HEK293T (cell line): Measurements from ENCODE around the gene CAMK2A.

Source experiments
- CTCF ChIA-PET: fragments of 350-600 bp; formaldehyde crosslinking; extraction: SDS; loops from one replicate; lab custom pipeline; 2021; ENCODE audit warnings: antibody characterized with exemption, inconsistent platforms; lab: Yijun Ruan, JAX
- POLR2A ChIA-PET: fragments of 350-600 bp; formaldehyde crosslinking; extraction: SDS; loops from one replicate; lab custom pipeline; 2020; ENCODE audit warnings: antibody characterized with exemption, inconsistent platforms; lab: Yijun Ruan, JAX
- DNase-seq: peaks from one replicate; pipeline ENCODE4 v3.0.0; 2012; ENCODE audit warnings: mixed read lengths; ENCODE audit errors: extremely low spot score
- ARNT ChIP-seq: fragments of 450-650 bp; IDR thresholded peaks from 2 replicates; pipeline ENCODE4 v1.6.1; 2017; ENCODE audit warnings: mild to moderate bottlenecking
- BHLHE40 ChIP-seq: fragments of 450-650 bp; IDR thresholded peaks from 2 replicates; pipeline ENCODE4 v1.6.1; 2016; ENCODE audit warnings: mild to moderate bottlenecking, moderate library complexity, borderline replicate concordance
- CTBP1 ChIP-seq: fragments of 450-650 bp; IDR thresholded peaks from 2 replicates; pipeline ENCODE4 v1.6.1; 2016; ENCODE audit warnings: borderline replicate concordance
- ELF4 ChIP-seq: fragments of 450-650 bp; IDR thresholded peaks from 2 replicates; pipeline ENCODE4 v1.6.1; 2017; ENCODE audit warnings: antibody characterized with exemption
- FOXA1 ChIP-seq: fragments of 450-650 bp; IDR thresholded peaks from 2 replicates; pipeline ENCODE4 v1.6.1; 2016; ENCODE audit warnings: mild to moderate bottlenecking
- FOXK2 ChIP-seq: fragments of 450-650 bp; IDR thresholded peaks from 2 replicates; pipeline ENCODE4 v1.6.1; 2016; ENCODE audit warnings: mild to moderate bottlenecking
- FOXM1 ChIP-seq: fragments of 450-650 bp; IDR thresholded peaks from 2 replicates; pipeline ENCODE4 v1.6.1; 2017; ENCODE audit warnings: mild to moderate bottlenecking, borderline replicate concordance
- HDGF ChIP-seq: fragments of 450-650 bp; IDR thresholded peaks from 2 replicates; pipeline ENCODE4 v1.6.1; 2017; ENCODE audit warnings: antibody characterized with exemption, borderline replicate concordance
- L3MBTL2 ChIP-seq: fragments of 450-650 bp; conservative IDR thresholded peaks from 2 replicates; pipeline ENCODE4 v1.6.1; 2016; ENCODE audit warnings: mild to moderate bottlenecking
- LEF1 ChIP-seq: fragments of 450-650 bp; IDR thresholded peaks from 2 replicates; pipeline ENCODE4 v1.6.1; 2017; ENCODE audit warnings: mild to moderate bottlenecking, borderline replicate concordance
- NFRKB ChIP-seq: fragments of 450-650 bp; IDR thresholded peaks from 2 replicates; pipeline ENCODE4 v1.6.1; 2016; ENCODE audit warnings: mild to moderate bottlenecking, moderate library complexity
- SP1 ChIP-seq: fragments of 450-650 bp; IDR thresholded peaks from 2 replicates; pipeline ENCODE4 v1.6.1; 2017
- SUZ12 ChIP-seq: fragments of 450-650 bp; IDR thresholded peaks from 2 replicates; pipeline ENCODE4 v1.6.1; 2016; ENCODE audit warnings: mild to moderate bottlenecking
- TARDBP ChIP-seq: fragments of 450-650 bp; IDR thresholded peaks from 2 replicates; pipeline ENCODE4 v1.6.1; 2016
- ZNF384 ChIP-seq: fragments of 450-650 bp; IDR thresholded peaks from 2 replicates; pipeline ENCODE4 v1.6.1; 2016
- TF ChIP-seq, protein P1 (sequence below): fragments of 450-650 bp; IDR thresholded peaks from 2 replicates; pipeline ENCODE4 v1.6.1; 2016

The CAMK2A gene

DNA sequence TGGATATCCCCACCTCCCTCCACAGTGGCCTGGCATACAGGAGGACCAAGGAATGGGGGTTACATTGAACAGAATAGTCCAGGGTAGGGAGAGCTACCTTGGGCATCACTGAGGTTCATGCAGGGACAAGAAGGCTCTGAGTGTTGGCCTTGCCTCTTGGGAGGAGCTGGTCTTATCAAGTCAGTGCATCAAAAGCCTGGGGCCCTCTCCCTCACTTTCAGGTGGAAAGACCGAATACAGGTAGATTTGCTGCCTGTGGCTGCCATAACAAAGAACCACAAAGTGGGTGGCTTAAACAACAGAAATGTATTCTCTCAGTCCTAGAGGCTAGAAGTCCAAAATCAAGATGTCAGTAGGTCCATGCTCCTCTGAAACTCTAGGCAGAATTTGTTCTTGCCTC is 31.6 kb upstream of the CAMK2A start:
- POLR2A ChIA-PET: interaction anchor here (1.0 kb wide), 1 partner anchor 41 kb away, joined by 4 read pairs; no protein-coding TSS in a partner anchor
- TF ChIP-seq, protein P1, sequence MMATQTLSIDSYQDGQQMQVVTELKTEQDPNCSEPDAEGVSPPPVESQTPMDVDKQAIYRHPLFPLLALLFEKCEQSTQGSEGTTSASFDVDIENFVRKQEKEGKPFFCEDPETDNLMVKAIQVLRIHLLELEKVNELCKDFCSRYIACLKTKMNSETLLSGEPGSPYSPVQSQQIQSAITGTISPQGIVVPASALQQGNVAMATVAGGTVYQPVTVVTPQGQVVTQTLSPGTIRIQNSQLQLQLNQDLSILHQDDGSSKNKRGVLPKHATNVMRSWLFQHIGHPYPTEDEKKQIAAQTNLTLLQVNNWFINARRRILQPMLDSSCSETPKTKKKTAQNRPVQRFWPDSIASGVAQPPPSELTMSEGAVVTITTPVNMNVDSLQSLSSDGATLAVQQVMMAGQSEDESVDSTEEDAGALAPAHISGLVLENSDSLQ: no peak
- TF ChIP-seq TARDBP (no peak), L3MBTL2 (no peak), FOXK2 (no peak), FOXM1 (no peak), LEF1 (no peak), SP1 (no peak)
- no peak for DNase-seq
- CTCF ChIA-PET: interaction anchor here (1.0 kb wide), 1 partner anchor 34 kb away, joined by 5 read pairs; no protein-coding TSS in a partner anchor

DNA sequence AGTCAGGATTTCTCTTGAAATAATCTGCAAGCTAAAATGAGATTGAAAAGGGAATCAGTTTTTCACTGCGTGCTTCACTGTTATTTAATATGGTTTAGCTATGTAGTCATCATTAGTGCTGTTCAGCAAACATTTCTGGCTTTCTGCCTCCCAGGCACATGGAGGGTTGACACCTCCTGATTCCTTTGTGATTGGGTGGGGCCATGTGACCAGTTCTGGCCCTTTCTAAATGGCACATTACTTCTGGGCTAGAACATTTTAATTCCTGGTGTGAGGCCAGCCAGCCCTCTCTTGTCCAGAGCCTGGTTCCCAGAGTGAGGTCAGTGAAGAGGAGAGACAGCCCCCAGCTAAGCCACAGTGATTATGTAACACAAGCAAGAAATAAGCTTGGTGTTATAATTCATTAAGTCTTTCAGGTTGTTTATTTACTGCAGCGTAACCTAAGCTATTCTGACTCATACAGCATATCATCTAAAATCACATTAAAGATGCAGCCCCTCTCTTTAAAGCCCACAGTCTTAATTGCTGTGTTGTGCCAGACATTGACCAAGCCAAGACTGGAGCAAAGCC is 30.6 kb upstream of the CAMK2A start:
- CTCF ChIA-PET: interaction anchor here (1.0 to 1.7 kb wide), 4 partner anchors 31 to 158 kb away, joined by 3 to 5 read pairs (median 4); no protein-coding TSS in a partner anchor
- TF ChIP-seq SUZ12 (no peak), FOXM1 (no peak), CTBP1 (no peak), NFRKB (no peak), FOXA1 (no peak), LEF1 (no peak), L3MBTL2 (no peak), ARNT (no peak), BHLHE40 (no peak), HDGF (no peak), TARDBP (no peak), SP1 (no peak)
- TF ChIP-seq, protein P1: no peak
- POLR2A ChIA-PET: interaction anchor here (1.0 kb wide), 1 partner anchor 42 kb away, joined by 4 read pairs; no protein-coding TSS in a partner anchor

DNA sequence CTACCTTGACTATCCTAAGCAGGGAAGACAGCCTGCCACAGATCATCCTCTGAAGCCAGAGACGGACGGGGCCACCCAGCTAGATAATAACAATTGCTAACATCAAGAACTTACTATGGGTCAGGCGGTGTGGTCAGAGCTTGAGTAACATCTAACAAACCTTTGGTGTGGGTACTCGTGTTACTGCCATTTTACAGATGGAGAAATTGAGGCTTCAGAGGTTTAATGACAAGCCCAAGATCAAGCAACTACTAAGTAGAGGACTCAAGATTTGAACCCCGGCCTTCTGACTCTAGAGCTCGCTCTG is 29.9 kb upstream of the CAMK2A start:
- CTCF ChIA-PET: interaction anchor here (1.0 to 1.7 kb wide), 3 partner anchors 32 to 157 kb away, joined by 3 to 4 read pairs (median 4); no protein-coding TSS in a partner anchor
- POLR2A ChIA-PET: no interaction called here
- no peak for DNase-seq
- no peak for TF ChIP-seq NFRKB
- no peak for TF ChIP-seq SUZ12
- TF ChIP-seq L3MBTL2: no peak
- no peak for TF ChIP-seq HDGF
- no peak for TF ChIP-seq CTBP1
- TF ChIP-seq FOXK2: no peak
- TF ChIP-seq SP1: no peak
- no peak for TF ChIP-seq LEF1

More for the DNA sequence above, 30.6 kb upstream of the CAMK2A start:
- DNase-seq: no peak

DNA sequence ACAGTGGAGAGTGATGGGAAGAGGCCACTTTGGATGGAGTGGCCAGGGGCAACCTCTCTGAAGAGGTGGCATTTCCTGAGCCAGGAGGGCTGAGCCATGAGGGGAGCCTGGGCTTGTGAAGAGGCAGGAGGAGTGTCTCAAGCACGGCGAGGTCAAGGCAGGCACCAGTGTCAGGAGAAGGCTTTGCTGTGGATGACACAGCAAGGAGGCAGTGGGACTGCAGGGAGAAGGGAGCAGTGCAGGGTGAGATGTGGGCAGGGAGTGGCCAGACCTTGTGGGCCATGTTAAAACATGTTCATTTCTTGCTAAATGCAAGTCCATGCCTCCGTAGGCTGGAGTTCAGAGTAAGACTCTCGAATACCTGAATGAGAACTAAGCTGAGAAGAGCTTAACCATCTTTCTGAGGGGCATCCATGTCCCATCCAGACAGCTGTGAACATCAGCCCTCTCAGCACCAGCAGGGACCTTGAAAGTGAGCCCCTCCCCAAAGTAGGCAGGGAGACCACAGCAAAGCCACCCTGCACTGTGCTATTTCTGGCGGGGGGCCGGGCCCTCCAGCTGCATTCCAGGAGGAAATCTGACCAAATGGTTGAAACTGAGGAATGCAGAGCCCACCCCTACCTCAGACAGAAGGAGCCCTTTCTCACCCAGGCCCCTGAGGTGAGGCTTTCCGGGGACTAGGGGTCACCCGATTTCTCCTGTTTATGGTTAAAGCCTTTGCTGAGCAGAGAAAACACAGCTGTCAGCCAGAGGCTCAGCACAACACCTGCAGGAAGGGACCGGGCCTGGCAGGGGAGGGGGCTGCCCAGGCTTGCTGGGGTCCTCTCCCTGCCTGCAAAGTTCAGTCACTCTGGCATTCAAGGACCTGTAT is 29.3 kb upstream of the CAMK2A start:
- POLR2A ChIA-PET: no interaction called here
- TF ChIP-seq L3MBTL2 (no peak), CTBP1 (no peak), HDGF (no peak), LEF1 (no peak), SUZ12 (no peak), ARNT (no peak), FOXM1 (no peak), ELF4 (no peak), FOXA1 (no peak), FOXK2 (no peak), BHLHE40 (no peak), NFRKB (no peak), ZNF384 (no peak), SP1 (no peak), TARDBP (no peak)
- TF ChIP-seq, protein P1: no peak
- no peak for DNase-seq
- CTCF ChIA-PET: interaction anchor here (1.0 to 1.7 kb wide), 3 partner anchors 32 to 157 kb away, joined by 3 to 4 read pairs (median 4); no protein-coding TSS in a partner anchor

DNA sequence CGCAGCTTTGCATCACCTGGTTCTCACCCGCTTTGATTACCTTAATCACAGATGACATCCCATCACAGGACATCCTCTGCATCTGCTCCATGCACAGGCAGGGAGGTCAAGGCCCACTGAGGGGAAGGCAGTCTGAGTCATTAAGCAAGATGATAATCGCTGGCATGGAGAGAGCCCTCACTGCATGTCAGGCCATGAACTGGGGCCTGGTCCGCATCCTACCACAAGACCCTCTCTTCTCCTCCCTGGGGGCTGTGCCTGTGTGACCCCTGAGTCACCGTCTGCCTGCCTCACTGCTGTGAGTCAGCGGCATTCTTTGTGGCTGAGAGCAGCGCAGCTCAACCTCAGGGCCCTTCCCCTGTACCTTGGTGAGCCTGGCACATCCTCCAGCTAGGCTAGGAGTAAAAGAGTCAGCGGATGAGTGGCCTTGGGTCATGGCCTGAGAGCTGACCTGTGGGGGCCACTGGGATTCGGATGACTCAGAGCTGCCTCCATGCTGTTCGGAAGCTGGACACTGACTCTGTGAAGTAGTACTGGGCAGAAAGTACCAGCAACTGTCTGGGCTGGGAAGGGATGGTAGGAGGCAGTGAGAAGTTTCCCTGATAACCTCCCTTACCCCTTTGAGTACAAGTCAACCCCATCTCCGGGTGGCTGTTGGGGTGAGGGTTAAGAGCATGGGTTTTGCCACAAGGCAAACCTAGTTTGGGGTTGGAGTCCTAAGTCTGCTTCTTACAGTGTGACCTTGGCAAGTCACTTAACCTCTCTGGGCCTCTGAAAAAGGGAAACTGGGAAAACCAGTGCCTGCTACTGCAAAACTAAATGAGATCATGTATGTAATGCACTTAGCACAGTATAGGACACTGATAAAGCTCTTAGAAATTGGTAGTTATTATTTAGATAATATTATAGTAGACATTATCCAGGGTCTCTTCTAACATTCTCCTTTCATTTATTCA is 27.8 kb upstream of the CAMK2A start:
- DNase-seq: no peak
- TF ChIP-seq TARDBP: no peak
- TF ChIP-seq FOXA1: no peak
- TF ChIP-seq HDGF: no peak
- no peak for TF ChIP-seq FOXM1
- TF ChIP-seq ARNT: no peak
- TF ChIP-seq, protein P1: no peak
- no peak for TF ChIP-seq SUZ12
- ChIA-PET CTCF (no interaction called here), POLR2A (no interaction called here)
